SK-N-MC (cell line): Measurements from ENCODE around the gene PALB2.
A peak's percentile ranks its signal among the peaks of the same experiment; 100 is the strongest.

Source experiments
- DNase-seq: peaks from one replicate; pipeline ENCODE4 v3.0.0-alpha.2; 2011; ENCODE audit warnings: low read depth, low spot score
- H3K27ac ChIP-seq: fragments of 200-600 bp; sonication (generic); 2 replicates; pipeline ENCODE4 v1.5.1; 2016; ENCODE audit warnings: mixed run types
- H3K36me3 ChIP-seq: fragments of 200-600 bp; sonication (generic); 2 replicates; pipeline ENCODE4 v1.6.1; 2017; ENCODE audit warnings: antibody characterized with exemption, low read length, mixed read lengths; ENCODE audit not compliant: insufficient read depth
- H3K4me3 ChIP-seq: fragments of 200-600 bp; sonication (generic); 2 replicates; pipeline ENCODE4 v1.5.1; 2016
- H3K9ac ChIP-seq: fragments of 200-600 bp; sonication (generic); 2 replicates; pipeline ENCODE4 v1.8.0; 2017; ENCODE audit warnings: mixed run types, mixed read lengths; ENCODE audit not compliant: insufficient read length
- H3K9me3 ChIP-seq: fragments of 200-600 bp; sonication (generic); 2 replicates; pipeline ENCODE4 v1.6.1; 2017; ENCODE audit warnings: low read depth, mild to moderate bottlenecking, antibody characterized with exemption, low read length, moderate library complexity, mixed read lengths
- EZH2 ChIP-seq: fragments of 200-600 bp; sonication (generic); IDR thresholded peaks from one replicate; pipeline ENCODE4 v1.6.1; 2017; ENCODE audit warnings: antibody characterized with exemption
- FOXP2 ChIP-seq: optimal IDR thresholded peaks from 2 replicates; pipeline ENCODE3; 2011; ENCODE audit warnings: mild to moderate bottlenecking, moderate library complexity; ENCODE audit not compliant: insufficient read depth; ENCODE audit errors: extremely low read length, control extremely low read depth
- POLR2AphosphoS5 ChIP-seq: IDR thresholded peaks from 2 replicates; pipeline ENCODE4 v1.6.1; 2012; ENCODE audit warnings: mild to moderate bottlenecking, low read depth, low read length, borderline replicate concordance

The PALB2 gene

DNA sequence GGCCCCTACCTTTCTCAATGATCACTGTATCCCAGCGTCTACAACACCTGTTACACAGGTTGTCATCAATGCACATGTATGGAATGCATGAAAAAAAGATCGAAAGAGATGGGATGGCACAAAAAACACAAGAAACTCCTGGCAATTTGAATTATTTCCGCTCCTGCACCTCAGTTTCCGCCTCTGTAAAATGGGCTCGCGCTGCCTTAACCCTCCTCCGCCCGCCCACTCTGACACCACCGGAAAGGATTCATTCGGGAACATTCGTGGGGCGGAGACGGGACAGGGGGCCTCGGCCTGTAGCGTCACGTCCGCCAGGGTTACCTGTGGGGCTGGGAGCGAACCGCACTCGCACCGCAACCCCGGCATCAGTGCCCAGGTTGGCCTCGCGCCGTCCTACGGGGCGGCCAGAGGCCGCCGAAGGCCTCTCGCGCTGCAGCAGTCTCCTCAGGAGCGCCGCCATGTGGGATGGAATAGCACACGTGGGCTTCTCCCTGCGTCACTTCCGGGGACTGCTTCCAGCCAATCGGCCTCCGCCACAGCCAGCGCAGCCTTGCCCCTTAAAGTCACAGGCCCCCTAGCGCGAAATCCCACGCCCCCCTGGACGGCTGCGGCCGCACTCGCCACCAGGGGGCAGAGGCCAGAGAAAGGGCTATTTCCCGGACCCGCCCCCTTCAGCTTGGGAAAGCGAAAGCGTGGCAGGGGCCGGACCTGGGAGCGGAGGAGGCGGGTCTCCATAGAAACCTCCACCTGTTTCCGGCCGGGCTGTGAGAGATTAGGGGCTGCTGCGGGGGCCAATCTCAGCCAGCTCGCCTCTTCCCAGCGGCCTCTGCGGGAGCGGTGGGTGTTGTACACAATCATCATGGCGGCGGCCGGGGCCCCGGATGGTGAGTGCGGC lies 84.0 kb downstream of the PALB2 start, which contains the start of the genes EARS2 and UBFD1:
Gene EARS2 (minus strand): TSS at position 470 of the 898 bp plus-strand sequence. CDS start 7 bp downstream, at position 463.
Gene UBFD1 (plus strand): TSS at position 847 of the 898 bp plus-strand sequence. CDS start 16 bp downstream, at position 863.
- H3K9ac ChIP-seq: peak within 1 kb of the TSS; percentile 95

DNA sequence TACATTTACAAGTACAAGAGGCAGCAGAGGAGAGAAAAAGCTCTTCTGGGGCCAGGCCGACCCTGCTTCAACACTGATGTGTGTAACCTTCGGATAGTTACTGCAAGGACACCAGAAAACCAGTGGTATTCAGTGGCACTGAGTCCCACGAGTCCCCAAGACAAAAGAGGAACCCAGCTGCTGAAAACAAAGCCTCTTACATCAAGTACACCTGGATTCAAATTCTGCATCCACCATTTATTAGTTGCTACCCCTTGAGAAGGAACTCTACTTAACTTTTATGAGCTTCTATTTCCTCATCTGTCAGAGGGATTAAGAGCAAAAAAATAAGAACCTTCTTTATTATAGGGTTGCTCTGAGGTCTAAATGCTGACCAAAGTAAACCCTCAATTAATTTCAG lies 86.6 kb downstream of the PALB2 start:
- Histone ChIP-seq H3K9ac (peak overlapping the region; percentile 1), H3K36me3 (peaks cover 45% of the 10 kb centered on the region), H3K27ac (no peak overlapping the region), H3K9me3 (no peaks in the 10 kb centered on the region), H3K4me3 (no peak overlapping the region)
- no peak for DNase-seq
- TF ChIP-seq EZH2 (no peak), POLR2AphosphoS5 (no peak), FOXP2 (no peak)

More for the DNA sequence above, 84.0 kb downstream of the PALB2 start, which contains the start of the genes EARS2 and UBFD1:
- Histone ChIP-seq H3K9me3 (no peaks in the 10 kb centered on the region), H3K36me3 (peaks cover 45% of the 10 kb centered on the region), H3K27ac (peak within 1 kb of the TSS; percentile 80), H3K4me3 (peak within 1 kb of the TSS; percentile 77)
- DNase-seq: peak; percentile 90
- TF ChIP-seq FOXP2 (peak; percentile 11), POLR2AphosphoS5 (peak; percentile 72), EZH2 (no peak)
